Mononuclear cell (primary cell): Measurements from ENCODE around the gene PRDM16. TPM values are rescaled to one million over a fixed set of nuclear protein-coding genes. Genes with fewer than 3 reads are reported as not detected.
"Not testable (repeated sequence)": the region's sequence is repeated elsewhere in the genome, so short reads cannot be mapped to it uniquely, and the experiment has no call there.

Experiments
- H3K27me3 ChIP-seq: 2 replicates; pipeline ENCODE4 v1.6.0; 2011; ENCODE audit warnings: low read length, control low read depth; ENCODE audit not compliant: insufficient read depth
- H3K4me1 ChIP-seq: 2 replicates; pipeline ENCODE4 v1.5.1; 2011; ENCODE audit warnings: mild to moderate bottlenecking, low read length, control low read depth; ENCODE audit not compliant: insufficient read depth
- H3K4me3 ChIP-seq: 2 replicates; pipeline ENCODE4 v1.5.1; 2011; ENCODE audit warnings: mild to moderate bottlenecking, low read length, moderate library complexity
- H3K9me3 ChIP-seq: 2 replicates; pipeline ENCODE4 v1.5.1; 2011; ENCODE audit warnings: low read depth, mild to moderate bottlenecking, control low read depth, low read length
- total RNA-seq: library from RNA; depleted of rRNA; stranded (reverse); fragments of >200 nt; gene quantifications from one replicate; pipeline ENCODE4 v1.2.3, GENCODE V29; 2012

Gene PRDM16
- total RNA-seq, 1 donor: not detected

DNA sequence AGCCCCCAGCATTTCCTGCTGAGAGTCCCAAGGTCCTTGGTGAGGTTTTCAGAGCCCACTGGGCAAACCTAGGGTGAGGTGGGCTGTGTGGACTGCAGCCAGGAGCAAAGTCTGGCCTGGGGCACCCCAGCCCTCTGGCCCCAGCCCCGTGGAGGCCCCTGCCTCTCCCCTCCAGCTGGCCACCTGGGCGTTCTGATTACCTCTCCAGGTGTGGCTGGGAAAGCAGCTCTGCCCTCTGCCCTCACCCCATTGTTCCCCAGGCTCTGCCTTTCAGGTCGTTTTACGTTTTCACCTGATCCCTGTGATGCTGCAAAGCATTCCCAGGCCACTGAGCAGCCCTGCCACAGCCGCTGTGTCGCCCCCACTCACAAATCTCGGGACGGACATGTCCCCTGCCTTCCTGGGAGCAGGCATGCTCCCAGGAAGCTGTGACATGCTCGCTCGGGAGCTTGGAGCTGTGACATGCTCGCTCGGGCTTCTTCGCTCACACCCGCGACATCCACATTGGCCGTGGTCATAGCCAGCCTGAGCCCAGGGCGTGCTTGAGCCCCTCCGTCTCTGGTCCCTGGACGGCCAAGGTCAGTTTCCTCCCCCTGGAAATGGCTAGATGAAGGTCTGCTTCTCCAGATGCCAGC is 216.2 kb downstream of the PRDM16 start:
- no peaks in the 10 kb centered on the region for H3K27me3 ChIP-seq
- H3K4me3 ChIP-seq: no peak overlapping the region

DNA sequence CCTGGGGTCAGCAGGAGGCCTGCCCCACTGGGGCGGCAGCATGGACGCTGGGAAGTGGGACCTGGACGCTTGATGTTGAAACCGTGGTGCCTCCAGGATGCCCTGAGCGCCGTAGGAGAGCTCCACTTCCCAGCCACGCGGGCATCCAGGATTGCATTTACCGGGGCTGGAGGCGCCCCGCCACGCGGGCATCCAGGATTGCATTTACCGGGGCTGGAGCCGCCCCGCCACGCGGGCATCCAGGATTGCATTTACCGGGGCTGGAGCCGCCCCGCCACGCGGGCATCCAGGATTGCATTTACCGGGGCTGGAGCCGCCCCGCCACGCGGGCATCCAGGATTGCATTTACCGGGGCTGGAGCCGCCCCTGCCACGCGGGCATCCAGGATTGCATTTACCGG is 218.1 kb downstream of the PRDM16 start:
- H3K4me3 ChIP-seq, H3K4me1 ChIP-seq, H3K27me3 ChIP-seq, H3K9me3 ChIP-seq: not testable (repeated sequence)

More for the DNA sequence above, 216.2 kb downstream of the PRDM16 start:
- no peaks in the 10 kb centered on the region for H3K4me1 ChIP-seq
- no peaks in the 10 kb centered on the region for H3K9me3 ChIP-seq

DNA sequence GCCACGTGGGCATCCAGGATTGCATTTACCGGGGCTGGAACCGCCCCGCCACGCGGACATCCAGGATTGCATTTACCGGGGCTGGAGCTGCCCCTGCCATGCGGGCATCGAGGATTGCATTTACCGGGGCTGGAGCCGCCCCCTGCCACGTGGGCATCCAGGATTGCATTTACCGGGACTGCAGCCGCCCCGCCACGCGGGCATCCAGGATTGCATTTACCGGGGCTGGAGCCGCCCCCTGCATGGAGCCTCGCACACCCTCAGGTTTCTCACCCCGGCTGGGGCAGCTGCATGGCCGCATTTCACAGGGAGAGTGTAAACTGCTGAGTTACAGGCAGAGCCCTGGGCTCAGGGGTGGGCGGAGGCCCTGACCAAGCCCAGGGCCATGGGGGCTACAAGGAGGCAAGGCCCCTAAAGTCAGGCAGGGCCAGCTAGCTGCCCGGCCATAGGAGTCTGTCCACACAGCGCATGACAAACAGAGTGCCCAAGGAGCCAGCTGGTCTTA is 218.7 kb downstream of the PRDM16 start:
- no peaks in the 10 kb centered on the region for H3K9me3 ChIP-seq
- no peaks in the 10 kb centered on the region for H3K4me1 ChIP-seq
- no peak overlapping the region for H3K4me3 ChIP-seq
- H3K27me3 ChIP-seq: no peaks in the 10 kb centered on the region

DNA sequence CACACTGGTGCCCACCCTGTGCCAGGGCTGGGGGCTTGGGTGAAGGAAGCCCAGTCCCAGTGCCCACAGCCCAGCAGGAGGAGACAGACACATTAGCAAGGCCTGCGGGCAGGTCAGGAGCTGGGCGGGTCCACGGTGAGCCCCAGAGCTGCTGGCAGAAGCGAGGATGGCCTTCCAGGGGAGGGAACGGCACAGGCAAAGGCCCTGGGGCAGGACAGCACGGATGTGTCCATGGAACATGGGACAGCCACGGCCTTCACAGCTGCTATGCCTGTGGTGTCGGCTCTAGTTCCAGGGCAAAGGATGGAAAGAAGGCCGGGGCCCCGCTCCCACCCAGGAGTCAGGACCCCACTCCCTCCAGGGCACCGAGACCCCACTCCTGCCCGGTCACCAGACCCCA is 220.5 kb downstream of the PRDM16 start:
- Histone ChIP-seq H3K4me3 (no peak overlapping the region), H3K27me3 (no peaks in the 10 kb centered on the region), H3K4me1 (no peaks in the 10 kb centered on the region), H3K9me3 (no peaks in the 10 kb centered on the region)

DNA sequence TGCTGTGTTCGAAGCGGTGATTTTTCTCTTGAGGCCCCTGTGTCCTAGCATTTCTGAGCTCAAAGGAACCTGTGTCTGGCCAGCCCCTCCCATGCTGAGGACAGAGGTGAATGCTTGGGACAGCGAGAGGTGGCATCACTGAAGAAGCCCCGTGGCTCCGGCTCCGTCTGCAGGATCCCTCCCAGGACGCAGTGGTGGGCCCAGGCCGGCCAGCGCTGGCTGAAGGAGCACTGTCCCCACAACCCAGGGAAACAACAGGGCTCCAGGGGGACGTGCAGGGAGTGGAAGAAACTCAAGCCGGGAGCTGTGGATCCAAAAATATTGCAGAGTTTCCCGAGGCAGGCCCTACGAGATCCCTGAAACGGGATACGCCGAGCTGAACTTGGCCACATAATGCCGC is 221.4 kb downstream of the PRDM16 start:
- no peaks in the 10 kb centered on the region for H3K27me3 ChIP-seq
- no peaks in the 10 kb centered on the region for H3K4me1 ChIP-seq
- no peak overlapping the region for H3K4me3 ChIP-seq
- no peaks in the 10 kb centered on the region for H3K9me3 ChIP-seq

DNA sequence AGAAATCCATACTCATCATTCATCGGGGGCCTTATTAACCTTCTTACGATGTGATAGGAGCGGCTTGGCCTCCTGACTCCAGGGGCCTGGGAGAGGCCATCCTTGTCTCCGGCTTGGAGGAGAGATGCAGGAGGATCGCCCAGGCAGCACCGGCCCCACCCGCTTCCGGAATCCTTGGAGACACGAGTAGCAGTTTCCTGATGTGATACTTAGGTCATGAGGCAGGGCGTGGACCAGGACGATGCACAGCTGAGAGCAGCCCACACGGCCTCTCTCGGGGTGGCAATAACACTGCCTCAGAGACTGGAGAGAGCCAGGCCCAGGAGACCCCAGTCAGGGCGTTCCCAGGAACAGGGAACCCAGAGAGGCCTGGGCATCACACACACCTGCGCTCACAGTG is 221.9 kb downstream of the PRDM16 start:
- Histone ChIP-seq H3K4me3 (no peak overlapping the region), H3K9me3 (no peaks in the 10 kb centered on the region), H3K4me1 (no peaks in the 10 kb centered on the region), H3K27me3 (no peaks in the 10 kb centered on the region)

DNA sequence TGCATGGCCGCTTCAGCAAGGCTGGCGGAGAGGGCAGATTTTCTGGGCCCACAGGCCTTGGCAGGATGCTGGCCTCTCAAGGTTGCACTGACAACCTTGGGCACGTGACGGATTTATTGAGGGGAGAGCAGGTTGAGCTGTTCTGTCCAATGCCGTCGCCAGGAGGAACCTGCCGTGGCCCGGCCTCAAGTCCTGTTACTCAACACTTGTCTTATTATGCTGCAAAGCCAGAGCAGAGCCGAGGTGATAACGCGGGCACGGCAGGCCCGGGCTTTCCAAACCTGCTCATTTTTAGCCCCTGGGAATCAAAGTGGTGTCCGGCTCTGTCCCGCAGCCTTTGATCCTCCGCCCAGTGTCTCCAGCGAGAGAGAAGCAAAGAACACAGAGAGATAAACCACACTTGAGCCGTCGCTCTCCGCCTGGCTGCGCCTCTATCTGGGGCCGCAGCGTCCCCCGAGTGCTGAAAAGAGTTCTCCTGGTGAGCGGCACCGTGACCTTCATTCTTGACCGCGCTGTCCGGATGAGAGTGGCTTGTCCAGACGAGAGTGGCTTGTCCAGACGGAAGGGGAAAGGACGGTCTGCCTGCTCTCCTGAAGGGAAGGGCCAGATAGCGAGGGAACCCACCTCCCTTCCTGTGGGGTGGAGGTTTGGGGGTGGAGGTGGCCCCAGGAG is 223.2 kb downstream of the PRDM16 start:
- no peaks in the 10 kb centered on the region for H3K4me1 ChIP-seq
- no peaks in the 10 kb centered on the region for H3K27me3 ChIP-seq
- no peak overlapping the region for H3K4me3 ChIP-seq
- no peaks in the 10 kb centered on the region for H3K9me3 ChIP-seq

DNA sequence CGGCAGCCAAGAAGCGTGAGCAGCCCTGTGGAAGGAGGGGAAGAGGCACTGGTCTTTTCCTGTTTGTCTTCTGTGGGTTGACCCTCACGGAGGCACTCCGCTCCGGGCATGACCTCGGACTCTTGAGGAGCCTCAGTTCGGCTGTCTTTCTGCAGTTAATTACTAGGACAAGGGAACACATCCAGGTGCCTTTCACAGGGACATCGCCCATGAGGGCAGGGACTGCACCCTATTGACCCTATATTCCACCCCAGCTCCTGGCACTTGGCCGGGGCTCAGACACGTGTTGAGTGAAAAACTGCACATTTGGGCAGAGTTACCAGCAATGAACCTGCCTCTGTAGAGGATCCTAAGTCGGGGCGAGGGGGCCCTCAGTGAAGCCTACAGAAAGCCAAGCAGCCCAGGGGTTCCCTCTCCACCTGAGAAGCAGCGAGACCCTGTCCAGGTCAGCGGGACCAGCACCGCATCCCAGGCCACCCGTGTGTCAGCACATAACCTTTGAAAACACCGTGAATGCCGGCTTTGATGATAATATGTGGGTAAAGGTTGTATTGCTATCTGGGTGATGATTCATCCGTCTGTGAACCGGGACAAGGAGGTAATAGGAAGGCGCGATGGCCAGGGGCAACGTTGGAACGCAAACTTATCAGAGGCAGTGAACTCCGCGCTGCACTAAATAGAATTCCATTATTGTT is 224.0 kb downstream of the PRDM16 start:
- H3K4me1 ChIP-seq: no peaks in the 10 kb centered on the region
- no peak overlapping the region for H3K4me3 ChIP-seq
- no peaks in the 10 kb centered on the region for H3K27me3 ChIP-seq
- H3K9me3 ChIP-seq: no peaks in the 10 kb centered on the region

DNA sequence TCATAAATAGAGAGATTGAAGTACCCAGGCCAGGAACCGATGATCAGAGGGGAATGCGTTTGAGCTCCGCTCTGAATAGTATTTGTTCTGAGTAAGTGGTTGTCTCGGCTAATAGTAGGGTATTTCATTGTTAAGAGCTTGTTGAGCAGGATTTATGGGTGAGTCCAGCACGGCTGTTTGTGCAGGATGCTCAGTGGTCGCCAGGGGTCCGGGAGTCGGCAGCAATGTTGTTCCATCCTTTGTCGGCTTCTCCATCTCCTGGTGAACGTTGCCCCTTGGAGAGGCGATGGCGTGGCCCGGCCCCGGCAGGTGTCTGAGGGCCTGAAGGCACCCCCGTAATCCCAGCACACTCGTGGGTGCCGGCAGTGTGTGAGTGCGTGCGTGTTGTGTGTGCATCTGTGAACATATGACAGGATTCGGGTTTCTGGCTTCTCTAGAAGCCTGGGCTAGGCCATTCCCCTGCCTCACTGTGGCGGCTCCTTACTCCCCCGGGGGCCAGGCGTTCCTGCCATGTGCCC is 224.6 kb downstream of the PRDM16 start:
- Histone ChIP-seq H3K27me3 (no peaks in the 10 kb centered on the region), H3K9me3 (no peaks in the 10 kb centered on the region), H3K4me1 (no peaks in the 10 kb centered on the region), H3K4me3 (no peak overlapping the region)

DNA sequence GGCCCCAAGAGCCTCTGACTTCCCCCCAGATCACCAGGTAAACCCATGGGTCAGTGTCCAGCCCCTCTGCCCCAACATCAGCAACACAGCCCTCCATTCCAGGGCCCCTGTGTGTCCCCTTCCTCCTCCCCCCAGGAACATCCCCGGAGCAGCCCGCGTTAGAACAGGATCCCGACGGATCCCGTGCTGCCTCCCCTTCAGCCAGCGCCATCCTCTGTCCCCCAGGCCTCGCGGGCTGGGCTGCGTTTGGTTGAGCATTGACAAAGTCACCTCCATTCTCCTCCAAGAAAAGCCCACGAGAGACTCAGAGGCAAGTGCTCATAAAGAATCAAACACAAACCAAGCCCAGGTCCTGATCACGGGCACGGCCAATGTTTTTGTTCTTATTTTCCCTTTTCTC is 225.4 kb downstream of the PRDM16 start:
- Histone ChIP-seq H3K4me1 (no peaks in the 10 kb centered on the region), H3K4me3 (no peak overlapping the region), H3K27me3 (no peaks in the 10 kb centered on the region), H3K9me3 (no peaks in the 10 kb centered on the region)

DNA sequence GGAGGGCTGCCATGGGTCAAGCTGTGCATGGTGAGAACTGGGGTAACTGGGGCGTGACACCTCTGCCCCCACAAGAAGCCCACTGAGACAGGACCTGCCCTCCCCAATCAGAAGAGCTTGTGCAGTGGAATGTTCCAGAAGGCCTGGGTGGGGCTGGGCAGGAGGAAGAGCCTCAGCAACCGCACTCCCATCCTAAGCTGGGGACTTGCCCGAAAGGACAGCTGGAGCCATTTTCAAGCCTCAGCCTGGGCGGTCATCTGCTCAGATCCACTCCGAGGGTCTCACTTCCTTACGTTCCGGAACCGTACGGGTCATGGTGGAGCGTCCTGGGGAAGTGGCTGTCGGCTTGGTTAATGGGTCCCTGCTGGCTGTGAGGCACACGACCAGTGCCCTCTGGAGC is 226.8 kb downstream of the PRDM16 start:
- Histone ChIP-seq H3K9me3 (no peaks in the 10 kb centered on the region), H3K4me1 (no peaks in the 10 kb centered on the region), H3K27me3 (no peaks in the 10 kb centered on the region), H3K4me3 (no peak overlapping the region)

DNA sequence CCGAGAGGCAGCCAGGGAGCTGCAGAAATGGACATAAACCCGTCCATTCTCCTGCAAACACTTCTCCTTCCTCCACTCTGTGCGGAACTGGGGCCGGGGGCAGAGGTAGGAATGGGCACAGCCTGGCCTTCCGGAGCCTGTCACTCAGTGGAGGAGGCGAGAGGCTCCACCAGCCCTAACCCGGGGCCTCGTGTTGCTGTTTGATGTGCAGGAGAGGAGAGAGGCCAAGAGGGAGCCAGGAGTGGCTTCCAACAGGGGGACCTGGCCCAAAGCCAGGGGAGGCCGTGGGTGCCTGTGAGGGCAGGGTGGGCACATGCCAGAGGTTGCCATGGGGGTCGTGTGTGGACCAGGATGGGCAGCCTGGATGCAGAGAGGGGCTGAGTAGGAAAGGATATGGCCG is 227.3 kb downstream of the PRDM16 start:
- H3K9me3 ChIP-seq: no peaks in the 10 kb centered on the region
- no peak overlapping the region for H3K4me3 ChIP-seq
- no peaks in the 10 kb centered on the region for H3K27me3 ChIP-seq
- no peaks in the 10 kb centered on the region for H3K4me1 ChIP-seq

DNA sequence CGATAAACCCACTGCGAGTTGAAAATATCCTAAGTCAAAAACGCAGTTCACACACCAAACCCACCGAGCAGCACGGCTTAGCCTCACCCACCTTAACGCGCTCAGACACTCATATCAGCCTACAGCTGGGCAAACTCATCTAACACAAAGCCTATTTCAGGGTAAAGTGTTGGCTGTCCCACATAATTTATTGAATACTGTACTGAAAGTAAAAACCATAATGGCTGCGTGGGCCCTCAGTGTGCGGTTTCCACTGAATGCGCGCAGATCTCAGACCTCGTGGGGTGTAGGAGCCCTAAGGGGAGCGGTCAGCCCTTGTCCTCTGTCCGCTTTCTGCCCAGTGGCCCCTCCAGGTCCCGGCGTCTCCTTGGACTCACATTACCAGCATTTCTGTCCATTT is 227.8 kb downstream of the PRDM16 start:
- H3K4me1 ChIP-seq: no peaks in the 10 kb centered on the region
- no peaks in the 10 kb centered on the region for H3K9me3 ChIP-seq
- no peaks in the 10 kb centered on the region for H3K27me3 ChIP-seq
- no peak overlapping the region for H3K4me3 ChIP-seq

DNA sequence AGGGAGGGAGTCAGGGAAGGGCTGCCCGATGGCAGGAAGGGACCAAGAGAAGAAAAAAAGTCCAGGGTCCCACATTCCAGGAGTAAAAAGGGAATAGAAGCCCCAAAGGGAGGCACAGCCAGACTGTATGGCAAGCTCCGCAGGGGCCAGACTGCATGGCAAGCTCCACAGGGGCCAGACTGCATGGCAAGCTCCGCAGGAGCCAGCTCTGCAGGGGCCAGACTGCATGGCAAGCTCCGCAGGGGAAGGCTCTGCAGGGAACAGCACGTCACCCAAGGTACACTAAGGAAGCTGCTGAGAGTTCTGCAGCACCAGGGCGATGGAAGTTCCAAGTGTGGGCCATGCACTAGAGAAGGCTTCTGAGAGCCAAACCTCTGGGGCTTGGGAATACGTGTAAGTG is 228.8 kb downstream of the PRDM16 start:
- Histone ChIP-seq H3K9me3 (no peaks in the 10 kb centered on the region), H3K27me3 (no peaks in the 10 kb centered on the region), H3K4me3 (no peak overlapping the region), H3K4me1 (no peaks in the 10 kb centered on the region)

DNA sequence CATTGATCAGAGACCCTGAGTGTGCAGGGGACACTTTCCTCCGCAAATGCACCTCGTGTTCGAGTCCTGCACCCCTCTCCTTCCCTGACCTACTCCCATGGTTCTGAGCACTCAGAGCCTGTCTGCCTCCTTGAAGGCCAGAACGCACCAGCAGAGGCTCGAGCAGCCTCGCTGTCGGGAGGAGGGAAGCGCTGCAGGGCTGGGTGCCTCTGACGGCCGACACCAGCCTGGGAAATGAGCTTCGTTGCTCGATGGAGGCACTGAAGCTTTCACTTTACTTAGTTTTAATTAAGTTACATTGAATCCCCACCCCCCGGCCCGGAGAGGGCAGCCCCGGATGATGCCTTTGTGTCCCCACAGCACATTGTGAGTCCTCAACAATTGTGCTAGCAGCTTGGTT is 229.2 kb downstream of the PRDM16 start:
- Histone ChIP-seq H3K27me3 (no peaks in the 10 kb centered on the region), H3K4me1 (no peaks in the 10 kb centered on the region), H3K4me3 (no peak overlapping the region), H3K9me3 (no peaks in the 10 kb centered on the region)
